ENCODE data around the gene TSNAX. TPM values are rescaled to one million over a fixed set of nuclear protein-coding genes. Genes with fewer than 3 reads are reported as not detected.

TSNAX gene
- total RNA-seq, 1 experiment from 2014 or later = 47.1 TPM

- no peaks in the 10 kb centered on the region for H3K36me3 ChIP-seq (ENCODE audit: control insufficient read depth in 1 of 2, insufficient read depth in 2 of 2, low read length in 2 of 2)
- no peaks in the 10 kb centered on the region for H3K4me1 ChIP-seq (ENCODE audit: control insufficient read depth in 1 of 2, insufficient read depth in 2 of 2, low read length in 2 of 2)
- intact Hi-C loops (cut with micrococcal nuclease) = no loop called here
- H3K79me2 ChIP-seq (ENCODE audit: insufficient read depth, low read length) = no peaks in the 10 kb centered on the region
- H3K27me3 ChIP-seq (ENCODE audit: insufficient read depth, low read length) = no peaks in the 10 kb centered on the region
- ChIA-PET POLR2A (no interaction called here), CTCF (no interaction called here), RAD21 (ENCODE audit: low non-redundant PET in 1 of 2, low total read pairs in 2 of 2, uncharacterized antibody in 2 of 2, unreplicated experiment in 2 of 2) (no interaction called here)
- BruUV-seq (replicated peaks) = no TSS peak
- no peaks in the 10 kb centered on the region for H4K20me1 ChIP-seq (ENCODE audit: insufficient read depth)
- no peak overlapping the region for H2AFZ ChIP-seq (ENCODE audit: low read depth, low read length, poor library complexity, severe bottlenecking)
- no peak overlapping the region for H3K9ac ChIP-seq (ENCODE audit: low read length)
- H3K9me3 ChIP-seq (ENCODE audit: control insufficient read depth in 1 of 2, insufficient read depth in 1 of 2, low read depth in 1 of 2, low read length in 2 of 2) = no peaks in the 10 kb centered on the region
- no peak for TF ChIP-seq POLR2AphosphoS5 (IDR thresholded peaks at IDR 0.05; ENCODE audit: low read depth, low read length)
- TF ChIP-seq TCF7L2 (IDR thresholded peaks at IDR 0.05; ENCODE audit: borderline replicate concordance, extremely low read depth, insufficient read depth, insufficient read length) = no peak
- no peak for TF ChIP-seq POLR2A (IDR thresholded peaks at IDR 0.05; ENCODE audit: borderline replicate concordance, extremely low read depth, insufficient read depth, insufficient read length)
- no peak for TF ChIP-seq EGR1 (IDR thresholded peaks at IDR 0.05; ENCODE audit: low read depth)
- no peak for TF ChIP-seq ZFX (IDR thresholded peaks at IDR 0.05)
- TF ChIP-seq, protein P1, sequence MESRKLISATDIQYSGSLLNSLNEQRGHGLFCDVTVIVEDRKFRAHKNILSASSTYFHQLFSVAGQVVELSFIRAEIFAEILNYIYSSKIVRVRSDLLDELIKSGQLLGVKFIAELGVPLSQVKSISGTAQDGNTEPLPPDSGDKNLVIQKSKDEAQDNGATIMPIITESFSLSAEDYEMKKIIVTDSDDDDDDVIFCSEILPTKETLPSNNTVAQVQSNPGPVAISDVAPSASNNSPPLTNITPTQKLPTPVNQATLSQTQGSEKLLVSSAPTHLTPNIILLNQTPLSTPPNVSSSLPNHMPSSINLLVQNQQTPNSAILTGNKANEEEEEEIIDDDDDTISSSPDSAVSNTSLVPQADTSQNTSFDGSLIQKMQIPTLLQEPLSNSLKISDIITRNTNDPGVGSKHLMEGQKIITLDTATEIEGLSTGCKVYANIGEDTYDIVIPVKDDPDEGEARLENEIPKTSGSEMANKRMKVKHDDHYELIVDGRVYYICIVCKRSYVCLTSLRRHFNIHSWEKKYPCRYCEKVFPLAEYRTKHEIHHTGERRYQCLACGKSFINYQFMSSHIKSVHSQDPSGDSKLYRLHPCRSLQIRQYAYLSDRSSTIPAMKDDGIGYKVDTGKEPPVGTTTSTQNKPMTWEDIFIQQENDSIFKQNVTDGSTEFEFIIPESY (IDR thresholded peaks at IDR 0.05; ENCODE audit: extremely low read depth, insufficient replicate concordance, low read length) = no peak
- TF ChIP-seq SP1 (IDR thresholded peaks at IDR 0.05; ENCODE audit: low read depth) = no peak
- no peak for TF ChIP-seq FOSL1 (IDR thresholded peaks at IDR 0.05; ENCODE audit: low read depth)
- no peak for TF ChIP-seq ATF3 (IDR thresholded peaks at IDR 0.05)
- TF ChIP-seq, protein P2, sequence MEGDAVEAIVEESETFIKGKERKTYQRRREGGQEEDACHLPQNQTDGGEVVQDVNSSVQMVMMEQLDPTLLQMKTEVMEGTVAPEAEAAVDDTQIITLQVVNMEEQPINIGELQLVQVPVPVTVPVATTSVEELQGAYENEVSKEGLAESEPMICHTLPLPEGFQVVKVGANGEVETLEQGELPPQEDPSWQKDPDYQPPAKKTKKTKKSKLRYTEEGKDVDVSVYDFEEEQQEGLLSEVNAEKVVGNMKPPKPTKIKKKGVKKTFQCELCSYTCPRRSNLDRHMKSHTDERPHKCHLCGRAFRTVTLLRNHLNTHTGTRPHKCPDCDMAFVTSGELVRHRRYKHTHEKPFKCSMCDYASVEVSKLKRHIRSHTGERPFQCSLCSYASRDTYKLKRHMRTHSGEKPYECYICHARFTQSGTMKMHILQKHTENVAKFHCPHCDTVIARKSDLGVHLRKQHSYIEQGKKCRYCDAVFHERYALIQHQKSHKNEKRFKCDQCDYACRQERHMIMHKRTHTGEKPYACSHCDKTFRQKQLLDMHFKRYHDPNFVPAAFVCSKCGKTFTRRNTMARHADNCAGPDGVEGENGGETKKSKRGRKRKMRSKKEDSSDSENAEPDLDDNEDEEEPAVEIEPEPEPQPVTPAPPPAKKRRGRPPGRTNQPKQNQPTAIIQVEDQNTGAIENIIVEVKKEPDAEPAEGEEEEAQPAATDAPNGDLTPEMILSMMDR (IDR thresholded peaks at IDR 0.05 in 2 of 3, conservative IDR thresholded peaks at IDR 0.05 in 1 of 3; ENCODE audit: borderline replicate concordance in 1 of 3, insufficient read depth in 1 of 3, low read depth in 2 of 3, low read length in 2 of 3) = no peak
- H3K27ac ChIP-seq (ENCODE audit: low read depth, low read length) = no peak overlapping the region
- ATAC-seq (no peak), DNase-seq (ENCODE audit: low read depth, low spot score) (no peak)
- no peaks in the 10 kb centered on the region for H3K9me2 ChIP-seq (ENCODE audit: insufficient read depth)
- H3K4me2 ChIP-seq (ENCODE audit: low read length) = no peak overlapping the region
- no peak overlapping the region for H3K4me3 ChIP-seq (replicated peaks in 1 of 2; ENCODE audit: low read depth in 1 of 2, low read length in 2 of 2)
Measured at GRCh38 chr1:231480008-231480407, 48.5 kb upstream of the TSNAX start.
